Measurements from ENCODE around the gene C1GALT1. TPM values are rescaled to one million over a fixed set of nuclear protein-coding genes. Genes with fewer than 3 reads are reported as not detected.

The C1GALT1 gene
- total RNA-seq, 1 donor = 137 TPM

GRCh38 chr7:7263297-7264230, 81.2 kb downstream of the C1GALT1 start:
- H3K4me3 ChIP-seq (ENCODE audit: insufficient read depth, low read length) = no peak overlapping the region
- no peak overlapping the region for H3K4me2 ChIP-seq (ENCODE audit: insufficient read depth, low read length)
- H3K4me1 ChIP-seq (ENCODE audit: insufficient read depth, low read length) = peaks cover 7% of the 10 kb centered on the region
- H3K27ac ChIP-seq (ENCODE audit: low read depth, low read length) = no peak overlapping the region
- peak; percentile 13 for DNase-seq (ENCODE audit: insufficient read length, low spot score, missing footprints)
- no peaks in the 10 kb centered on the region for H4K20me1 ChIP-seq (ENCODE audit: insufficient read depth, low read length)
- no peaks in the 10 kb centered on the region for H3K27me3 ChIP-seq (ENCODE audit: insufficient read depth, low read length)
- H3K79me2 ChIP-seq (ENCODE audit: insufficient read depth, low read length) = no peaks in the 10 kb centered on the region
- H2AFZ ChIP-seq (ENCODE audit: low read length) = no peak overlapping the region
- no peak for TF ChIP-seq CTCF (IDR thresholded peaks at IDR 0.05; ENCODE audit: extremely low read depth, low read depth, low read length)
- H3K36me3 ChIP-seq (ENCODE audit: insufficient read depth, low read length) = peaks cover 10% of the 10 kb centered on the region
- H3K9me3 ChIP-seq (ENCODE audit: low read depth, low read length) = no peaks in the 10 kb centered on the region

DNA sequence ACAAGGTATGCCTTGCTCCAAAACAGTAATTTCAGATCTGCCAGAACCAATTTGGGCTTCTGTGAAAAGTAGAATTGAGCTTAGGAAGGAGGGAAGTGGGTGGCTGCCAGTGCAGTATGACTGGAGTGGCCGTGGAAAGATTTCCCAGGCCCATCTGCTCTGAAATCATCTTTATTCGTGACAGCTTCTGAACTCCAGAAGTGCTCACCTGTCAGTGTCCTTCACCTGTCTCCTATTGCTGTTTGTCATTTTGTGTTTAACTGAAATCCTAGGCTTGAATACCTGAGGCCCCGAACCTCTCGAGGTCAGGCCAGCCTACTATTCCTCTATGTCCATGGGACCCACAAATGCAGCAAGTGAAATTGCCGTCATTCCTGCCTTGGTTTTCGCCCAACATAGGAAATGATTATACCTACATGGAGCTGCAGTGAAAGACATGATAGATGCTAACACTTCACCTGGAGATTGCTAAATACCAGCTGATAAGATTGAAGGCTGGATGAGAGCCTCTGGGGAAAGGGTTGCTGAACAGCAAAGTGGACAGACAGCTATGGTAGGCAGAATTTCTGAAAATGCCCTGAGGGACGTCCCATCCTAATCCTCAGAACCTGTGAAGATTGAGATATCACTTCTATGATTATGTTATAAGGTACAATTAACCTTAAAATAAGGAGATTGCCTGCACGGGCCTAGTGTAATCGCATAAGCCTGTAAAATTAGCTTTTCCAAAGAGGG, 82.1 kb downstream of the C1GALT1 start:
- no peaks in the 10 kb centered on the region for H3K79me2 ChIP-seq (ENCODE audit: insufficient read depth, low read length)
- DNase-seq (ENCODE audit: insufficient read length, low spot score, missing footprints) = peak; percentile 5
- no peak overlapping the region for H3K4me3 ChIP-seq (ENCODE audit: insufficient read depth, low read length)
- no peaks in the 10 kb centered on the region for H3K27me3 ChIP-seq (ENCODE audit: insufficient read depth, low read length)
- H3K36me3 ChIP-seq (ENCODE audit: insufficient read depth, low read length) = peaks cover 5% of the 10 kb centered on the region
- no peak overlapping the region for H3K4me2 ChIP-seq (ENCODE audit: insufficient read depth, low read length)
- H3K4me1 ChIP-seq (ENCODE audit: insufficient read depth, low read length) = peaks cover 7% of the 10 kb centered on the region
- no peaks in the 10 kb centered on the region for H4K20me1 ChIP-seq (ENCODE audit: insufficient read depth, low read length)
- no peak for TF ChIP-seq CTCF (IDR thresholded peaks at IDR 0.05; ENCODE audit: extremely low read depth, low read depth, low read length)
- H3K9me3 ChIP-seq (ENCODE audit: low read depth, low read length) = no peaks in the 10 kb centered on the region
- H3K27ac ChIP-seq (ENCODE audit: low read depth, low read length) = no peak overlapping the region
- no peak overlapping the region for H2AFZ ChIP-seq (ENCODE audit: low read length)

DNA sequence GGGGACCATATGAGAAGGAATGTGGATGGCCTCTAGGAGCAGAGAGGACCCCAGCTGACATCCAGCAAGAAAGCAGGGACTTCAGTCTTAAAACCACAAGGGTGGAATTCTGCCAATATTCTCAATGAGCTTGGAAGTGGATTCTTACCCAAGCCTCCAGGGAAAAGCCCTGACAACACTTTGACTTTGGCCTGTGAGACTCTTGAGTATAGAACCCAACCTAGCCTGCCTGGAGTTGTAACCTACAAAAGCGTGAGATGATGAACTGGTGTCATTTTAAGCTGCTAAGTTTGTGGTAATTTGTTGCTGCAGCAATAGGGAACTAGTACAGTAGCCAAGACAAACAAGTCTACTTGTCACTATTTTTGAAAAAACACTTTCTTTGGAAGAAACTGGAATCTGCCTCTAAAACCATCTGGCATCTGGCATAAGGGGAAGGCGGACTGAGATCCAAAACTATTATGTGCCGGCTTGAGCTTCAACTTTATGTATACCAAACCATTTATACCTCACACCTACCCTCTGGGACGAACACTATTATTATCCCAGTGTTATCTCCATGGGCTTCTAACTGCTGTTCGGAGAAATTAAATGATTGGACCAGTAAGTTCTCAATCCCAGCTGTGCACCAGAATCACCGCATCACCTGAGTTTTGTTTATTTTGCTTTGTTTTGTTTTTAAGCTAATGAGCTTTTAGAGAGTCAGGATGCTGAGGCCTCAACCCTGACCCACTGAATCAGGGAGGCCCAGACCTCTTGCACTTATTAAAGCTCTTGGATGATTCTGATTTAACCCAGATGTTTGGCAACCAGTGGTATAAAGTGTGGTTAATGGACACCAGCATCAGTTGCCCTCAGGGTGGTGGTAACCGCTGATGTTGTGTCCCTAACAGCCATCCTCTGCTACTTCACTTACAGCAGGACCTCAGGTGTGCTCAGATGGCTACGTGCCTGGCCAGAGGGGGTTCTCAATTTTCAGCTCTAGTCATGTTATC, 83.0 kb downstream of the C1GALT1 start:
- DNase-seq (ENCODE audit: insufficient read length, low spot score, missing footprints) = peak; percentile 31
- no peaks in the 10 kb centered on the region for H3K9me3 ChIP-seq (ENCODE audit: low read depth, low read length)
- H3K4me1 ChIP-seq (ENCODE audit: insufficient read depth, low read length) = peaks cover 7% of the 10 kb centered on the region
- no peaks in the 10 kb centered on the region for H3K79me2 ChIP-seq (ENCODE audit: insufficient read depth, low read length)
- H3K27me3 ChIP-seq (ENCODE audit: insufficient read depth, low read length) = no peaks in the 10 kb centered on the region
- H2AFZ ChIP-seq (ENCODE audit: low read length) = no peak overlapping the region
- no peak overlapping the region for H3K4me2 ChIP-seq (ENCODE audit: insufficient read depth, low read length)
- H3K27ac ChIP-seq (ENCODE audit: low read depth, low read length) = no peak overlapping the region
- H4K20me1 ChIP-seq (ENCODE audit: insufficient read depth, low read length) = no peaks in the 10 kb centered on the region
- no peak for TF ChIP-seq CTCF (IDR thresholded peaks at IDR 0.05; ENCODE audit: extremely low read depth, low read depth, low read length)
- H3K36me3 ChIP-seq (ENCODE audit: insufficient read depth, low read length) = no peaks in the 10 kb centered on the region
- H3K4me3 ChIP-seq (ENCODE audit: insufficient read depth, low read length) = no peak overlapping the region
